Neural progenitor cell (in vitro differentiated cells): ENCODE results near the gene BEND6. TPM values are rescaled to one million over a fixed set of nuclear protein-coding genes. Genes with fewer than 3 reads are reported as not detected.
"Not testable (repeated sequence)": the region's sequence is repeated elsewhere in the genome, so short reads cannot be mapped to it uniquely, and the experiment has no call there.

Source experiments
- DNase-seq: peaks from one replicate; pipeline ENCODE4 v3.0.0-alpha.2; 2016; ENCODE audit warnings: low spot score
- H2AFZ ChIP-seq: fragments of 200-600 bp; sonication (generic); replicated peaks from 2 replicates; pipeline ENCODE4 v1.6.1; 2016; ENCODE audit warnings: antibody characterized with exemption
- H3F3A ChIP-seq: fragments of 200-600 bp; sonication (generic); 2 replicates; pipeline ENCODE4 v1.6.1; 2016; ENCODE audit warnings: antibody characterized with exemption, low read depth
- H3K27ac ChIP-seq: fragments of 200-600 bp; sonication (generic); 2 replicates; pipeline ENCODE4 v1.5.1; 2016; ENCODE audit warnings: mild to moderate bottlenecking
- H3K27me3 ChIP-seq: fragments of 200-600 bp; sonication (generic); 2 replicates; pipeline ENCODE4 v1.6.1; 2016; ENCODE audit warnings: mild to moderate bottlenecking, moderate library complexity
- H3K36me3 ChIP-seq: fragments of 200-600 bp; sonication (generic); 2 replicates; pipeline ENCODE4 v1.5.1; 2016
- H3K4me1 ChIP-seq: fragments of 200-600 bp; sonication (generic); 2 replicates; pipeline ENCODE4 v1.6.1; 2016; ENCODE audit warnings: mixed run types
- H3K4me2 ChIP-seq: fragments of 200-600 bp; sonication (generic); 2 replicates; pipeline ENCODE4 v1.6.1; 2016
- H3K4me3 ChIP-seq: fragments of 200-600 bp; sonication (generic); 2 replicates; pipeline ENCODE4 v1.5.1; 2016
- H3K79me2 ChIP-seq: fragments of 200-600 bp; sonication (generic); 2 replicates; pipeline ENCODE4 v1.6.1; 2016; ENCODE audit warnings: low read depth
- H3K9ac ChIP-seq: fragments of 200-600 bp; sonication (generic); 2 replicates; pipeline ENCODE4 v1.6.1; 2016
- H3K9me3 ChIP-seq: fragments of 200-600 bp; sonication (generic); 2 replicates; pipeline ENCODE4 v1.5.1; 2016; ENCODE audit warnings: low read depth
- H4K20me1 ChIP-seq: fragments of 200-600 bp; sonication (generic); 2 replicates; pipeline ENCODE4 v1.6.1; 2016; ENCODE audit warnings: low read depth
- H3K27ac Mint-ChIP-seq: 3 replicates; pipeline ENCODE4 v1.8.0; 2021; ENCODE audit warnings: mixed read lengths
- H3K27me3 Mint-ChIP-seq: 2 replicates; pipeline ENCODE4 v1.8.0; 2022; ENCODE audit warnings: low read depth, mild to moderate bottlenecking, inconsistent platforms, moderate library complexity, mixed read lengths; ENCODE audit not compliant: insufficient read depth
- H3K36me3 Mint-ChIP-seq: 3 replicates; pipeline ENCODE4 v1.8.0; 2021; ENCODE audit warnings: mixed read lengths
- H3K4me1 Mint-ChIP-seq: 3 replicates; pipeline ENCODE4 v1.8.0; 2021; ENCODE audit warnings: mixed read lengths
- H3K4me3 Mint-ChIP-seq: 3 replicates; pipeline ENCODE4 v1.8.0; 2021; ENCODE audit warnings: mild to moderate bottlenecking, moderate library complexity, mixed read lengths
- H3K9me3 Mint-ChIP-seq: 3 replicates; pipeline ENCODE4 v1.8.0; 2020; ENCODE audit warnings: mixed read lengths
- CTCF ChIP-seq: fragments of 200-600 bp; sonication (generic); IDR thresholded peaks from 2 replicates; pipeline ENCODE4 v1.5.1; 2017; ENCODE audit warnings: antibody characterized with exemption, mild to moderate bottlenecking
- EZH2 ChIP-seq: fragments of 200-600 bp; sonication (generic); IDR thresholded peaks from 2 replicates; pipeline ENCODE4 v1.6.1; 2017; ENCODE audit warnings: antibody characterized with exemption, mild to moderate bottlenecking, moderate library complexity
- EZH2phosphoT487 ChIP-seq: fragments of 200-600 bp; sonication (generic); IDR thresholded peaks from 2 replicates; pipeline ENCODE4 v1.6.1; 2017; ENCODE audit warnings: antibody characterized with exemption
- total RNA-seq: library from RNA; depleted of rRNA; stranded (reverse); fragments of >200 nt; gene quantifications from 2 replicates; pipeline ENCODE4 v1.2.3, GENCODE V29; 2015; ENCODE audit warnings: low replicate concordance

The BEND6 gene
- total RNA-seq, 1 donor from 2014 or later: 2.4 TPM

- Mint-ChIP-seq H3K9me3 (peaks cover 9% of the 10 kb centered on the region), H3K27me3 (peaks cover 2% of the 10 kb centered on the region), H3K4me1 (no peaks in the 10 kb centered on the region), H3K27ac (no peak overlapping the region), H3K36me3 (no peaks in the 10 kb centered on the region), H3K4me3 (no peak overlapping the region)
- H4K20me1 ChIP-seq: no peaks in the 10 kb centered on the region
- no peaks in the 10 kb centered on the region for H3K36me3 ChIP-seq
- H3F3A ChIP-seq: no peaks in the 10 kb centered on the region
- peak overlapping the region; percentile 87 for H2AFZ ChIP-seq
- TF ChIP-seq CTCF (peak; percentile 16), EZH2phosphoT487 (no peak), EZH2 (no peak)
- no peaks in the 10 kb centered on the region for H3K27me3 ChIP-seq
- H3K4me1 ChIP-seq: no peaks in the 10 kb centered on the region
- DNase-seq: peak; percentile 17
- H3K79me2 ChIP-seq: no peaks in the 10 kb centered on the region
- no peaks in the 10 kb centered on the region for H3K9me3 ChIP-seq
- no peak overlapping the region for H3K9ac ChIP-seq
- H3K4me3 ChIP-seq: no peak overlapping the region
- H3K4me2 ChIP-seq: no peak overlapping the region
- no peak overlapping the region for H3K27ac ChIP-seq
Measured at GRCh38 chr6:57040011-57040410, 85.1 kb downstream of the BEND6 start.

GRCh38 chr6:57044061-57044460 is 89.2 kb downstream of the BEND6 start:
- not testable (repeated sequence) for H3F3A ChIP-seq, H3K27me3 Mint-ChIP-seq, H3K36me3 Mint-ChIP-seq, H2AFZ ChIP-seq, H3K9ac ChIP-seq, H3K9me3 Mint-ChIP-seq, H3K4me3 ChIP-seq, H3K4me2 ChIP-seq, H4K20me1 ChIP-seq, H3K9me3 ChIP-seq, H3K27ac ChIP-seq, H3K4me3 Mint-ChIP-seq, H3K36me3 ChIP-seq, H3K27ac Mint-ChIP-seq, H3K27me3 ChIP-seq, DNase-seq
- H3K4me1 Mint-ChIP-seq: peaks cover 13% of the 10 kb centered on the region
- Histone ChIP-seq H3K79me2 (peaks cover 13% of the 10 kb centered on the region), H3K4me1 (peaks cover 11% of the 10 kb centered on the region)

GRCh38 chr6:57044568-57044967 is 89.7 kb downstream of the BEND6 start:
- peaks cover 13% of the 10 kb centered on the region for H3K4me1 Mint-ChIP-seq
- H3K9me3 Mint-ChIP-seq: peaks cover 9% of the 10 kb centered on the region
- Histone ChIP-seq H2AFZ (no peak overlapping the region), H3K4me2 (no peak overlapping the region), H3K4me1 (peaks cover 16% of the 10 kb centered on the region), H3K79me2 (peaks cover 18% of the 10 kb centered on the region), H3K27me3 (no peaks in the 10 kb centered on the region), H3K36me3 (peaks cover 3% of the 10 kb centered on the region), H4K20me1 (peaks cover 15% of the 10 kb centered on the region), H3K9me3 (no peaks in the 10 kb centered on the region), H3K27ac (no peak overlapping the region), H3K4me3 (no peak overlapping the region), H3K9ac (no peak overlapping the region), H3F3A (peaks cover 8% of the 10 kb centered on the region)
- H3K27me3 Mint-ChIP-seq: peaks cover 4% of the 10 kb centered on the region
- no peak overlapping the region for H3K27ac Mint-ChIP-seq
- no peak for DNase-seq
- TF ChIP-seq EZH2phosphoT487 (no peak), EZH2 (no peak), CTCF (no peak)
- peaks cover 6% of the 10 kb centered on the region for H3K36me3 Mint-ChIP-seq
- H3K4me3 Mint-ChIP-seq: no peak overlapping the region

- H3K4me2 ChIP-seq: peak within 1 kb of the TSS; percentile 71
- H3K4me1 Mint-ChIP-seq: peaks cover 13% of the 10 kb centered on the region
- peak; percentile 93 for DNase-seq
- peak within 1 kb of the TSS; percentile 93 for H3K27ac Mint-ChIP-seq
- H3K4me3 ChIP-seq: peak within 1 kb of the TSS; percentile 45
- H3K27ac ChIP-seq: peak within 1 kb of the TSS; percentile 43
- H3K27me3 Mint-ChIP-seq, H3K36me3 ChIP-seq, H3K9me3 ChIP-seq, H3K27me3 ChIP-seq, H3K9me3 Mint-ChIP-seq, H3F3A ChIP-seq: not testable (repeated sequence)
- H4K20me1 ChIP-seq: peaks cover 17% of the 10 kb centered on the region
- peaks cover 18% of the 10 kb centered on the region for H3K4me1 ChIP-seq
- peak within 1 kb of the TSS; percentile 96 for H3K4me3 Mint-ChIP-seq
- peaks cover 15% of the 10 kb centered on the region for H3K36me3 Mint-ChIP-seq
- peak within 1 kb of the TSS; percentile 4 for H3K9ac ChIP-seq
- H3K79me2 ChIP-seq: peaks cover 38% of the 10 kb centered on the region
- H2AFZ ChIP-seq: peak within 1 kb of the TSS; percentile 68
Measured at GRCh38 chr6:57046332-57047256, 91.7 kb downstream of the BEND6 start, which contains the start of gene KIAA1586. Gene KIAA1586, plus strand, starts transcription at chr6:57046693. Its CDS starts 63 bp downstream, at chr6:57046756.

GRCh38 chr6:57047257-57047585 is 92.3 kb downstream of the BEND6 start:
- not testable (repeated sequence) for H2AFZ ChIP-seq, H3K9ac ChIP-seq, H3K9me3 Mint-ChIP-seq, H3K9me3 ChIP-seq, DNase-seq, H3K4me3 ChIP-seq, H3K4me2 ChIP-seq, H3K4me3 Mint-ChIP-seq, H3K27ac Mint-ChIP-seq, H3F3A ChIP-seq, H3K27me3 ChIP-seq, H3K27me3 Mint-ChIP-seq, H3K36me3 ChIP-seq, H3K27ac ChIP-seq
- Histone ChIP-seq H3K79me2 (peaks cover 45% of the 10 kb centered on the region), H4K20me1 (peaks cover 17% of the 10 kb centered on the region), H3K4me1 (peaks cover 18% of the 10 kb centered on the region)
- H3K36me3 Mint-ChIP-seq: peaks cover 15% of the 10 kb centered on the region
- peaks cover 13% of the 10 kb centered on the region for H3K4me1 Mint-ChIP-seq

- Histone ChIP-seq H3K4me1 (peaks cover 18% of the 10 kb centered on the region), H3K36me3 (peaks cover 14% of the 10 kb centered on the region), H4K20me1 (peaks cover 17% of the 10 kb centered on the region), H3K79me2 (peaks cover 50% of the 10 kb centered on the region), H3K4me3 (peak overlapping the region; percentile 46), H3K4me2 (peak overlapping the region; percentile 74)
- not testable (repeated sequence) for H3K9me3 Mint-ChIP-seq, H3K27me3 ChIP-seq, H3F3A ChIP-seq, H3K27ac Mint-ChIP-seq, H3K27ac ChIP-seq, H2AFZ ChIP-seq, H3K9ac ChIP-seq, DNase-seq, H3K27me3 Mint-ChIP-seq, H3K9me3 ChIP-seq
- Mint-ChIP-seq H3K4me1 (peaks cover 13% of the 10 kb centered on the region), H3K36me3 (peaks cover 18% of the 10 kb centered on the region), H3K4me3 (peak overlapping the region; percentile 82)
Measured at GRCh38 chr6:57047859-57048258, 93.0 kb downstream of the BEND6 start.
